GM23338 (cell line): ENCODE measurements around the gene ARL14EP. TPM values are rescaled to one million over a fixed set of nuclear protein-coding genes. Genes with fewer than 3 reads are reported as not detected.

Experiments
- ATAC-seq: fragments of 200-7000 bp; cut with Tn5 transposase; 3 replicates; pipeline ENCODE4 v1.9.1; 2020
- DNase-seq: peaks from one replicate; pipeline ENCODE4 v3.0.0-alpha.2; 2015; ENCODE audit warnings: low spot score
- H2AFZ ChIP-seq: fragments of 200-600 bp; sonication (generic); 2 replicates; pipeline ENCODE4 v1.8.0; 2016; ENCODE audit warnings: antibody characterized with exemption, mild to moderate bottlenecking, moderate library complexity
- H3F3A ChIP-seq: fragments of 200-600 bp; sonication (generic); replicated peaks from 2 replicates; pipeline ENCODE4 v1.8.0; 2017; ENCODE audit warnings: antibody characterized with exemption, mixed run types, low read depth
- H3K27ac ChIP-seq: fragments of 200-600 bp; sonication (generic); 2 replicates; pipeline ENCODE4 v1.6.1; 2016; ENCODE audit warnings: low read depth
- H3K27me3 ChIP-seq: fragments of 200-600 bp; sonication (generic); 2 replicates; pipeline ENCODE4 v1.8.0; 2016; ENCODE audit warnings: mild to moderate bottlenecking, mixed run types, moderate library complexity; ENCODE audit not compliant: insufficient read depth
- H3K36me3 ChIP-seq: fragments of 200-600 bp; sonication (generic); 2 replicates; pipeline ENCODE4 v1.8.0; 2016; ENCODE audit warnings: mild to moderate bottlenecking; ENCODE audit not compliant: insufficient read depth
- H3K4me1 ChIP-seq: fragments of 200-600 bp; sonication (generic); 2 replicates; pipeline ENCODE4 v1.8.0; 2016; ENCODE audit warnings: mild to moderate bottlenecking, moderate library complexity; ENCODE audit not compliant: insufficient read depth
- H3K4me2 ChIP-seq: fragments of 200-600 bp; sonication (generic); 2 replicates; pipeline ENCODE4 v1.7.1; 2017; ENCODE audit warnings: mixed run types
- H3K4me3 ChIP-seq: fragments of 200-600 bp; sonication (generic); 2 replicates; pipeline ENCODE4 v1.6.1; 2016; ENCODE audit warnings: mixed run types
- H3K79me2 ChIP-seq: fragments of 200-600 bp; sonication (generic); replicated peaks from 2 replicates; pipeline ENCODE4 v1.8.0; 2017; ENCODE audit warnings: mild to moderate bottlenecking; ENCODE audit not compliant: insufficient read depth
- H3K9me2 ChIP-seq: fragments of 200-600 bp; sonication (generic); 2 replicates; pipeline ENCODE4 v1.8.0; 2017; ENCODE audit not compliant: insufficient read depth
- H4K20me1 ChIP-seq: fragments of 200-600 bp; sonication (generic); replicated peaks from 2 replicates; pipeline ENCODE4 v1.8.0; 2017; ENCODE audit warnings: mild to moderate bottlenecking; ENCODE audit not compliant: insufficient read depth
- H3K27ac Mint-ChIP-seq: 2 replicates; pipeline ENCODE4 v1.8.0; 2020; ENCODE audit warnings: inconsistent platforms, mild to moderate bottlenecking, moderate library complexity, mixed read lengths
- H3K27me3 Mint-ChIP-seq: 3 replicates; pipeline ENCODE4 v1.8.0; 2022; ENCODE audit warnings: low read depth, mild to moderate bottlenecking, moderate library complexity, mixed read lengths, inconsistent platforms; ENCODE audit not compliant: insufficient read depth, poor library complexity
- H3K36me3 Mint-ChIP-seq: 3 replicates; pipeline ENCODE4 v1.8.0; 2021; ENCODE audit warnings: low read depth, mild to moderate bottlenecking, inconsistent platforms, moderate library complexity, mixed read lengths
- H3K4me1 Mint-ChIP-seq: 3 replicates; pipeline ENCODE4 v1.8.0; 2020; ENCODE audit warnings: mild to moderate bottlenecking, inconsistent platforms, mixed read lengths
- H3K4me3 Mint-ChIP-seq: 3 replicates; pipeline ENCODE4 v1.8.0; 2021; ENCODE audit warnings: moderate library complexity, mild to moderate bottlenecking, inconsistent platforms, mixed read lengths
- H3K9me3 Mint-ChIP-seq: 3 replicates; pipeline ENCODE4 v1.8.0; 2020; ENCODE audit warnings: moderate library complexity, mild to moderate bottlenecking, inconsistent platforms, mixed read lengths
- CREB1 ChIP-seq: fragments of 250-450 bp; sonication (Bioruptor Pico); IDR thresholded peaks from 2 replicates; pipeline ENCODE4 v1.5.0; 2020; ENCODE audit warnings: low read depth, mild to moderate bottlenecking, moderate library complexity
- CTCF ChIP-seq, 2 experiments: fragments of 200-600 bp in 1 of 2; sonication (generic) in 1 of 2; conservative IDR thresholded peaks; 2 replicates each; pipeline versions ENCODE4 v1.5.1 to v1.6.1; 2016 to 2017; ENCODE audit warnings: antibody characterized with exemption in 2 of 2, low read depth in 2 of 2, mild to moderate bottlenecking in 2 of 2, moderate library complexity in 1 of 2
- ETS1 ChIP-seq: IDR thresholded peaks from 2 replicates; pipeline ENCODE4 v1.6.1; 2016; ENCODE audit warnings: antibody characterized with exemption
- EZH2 ChIP-seq: fragments of 200-600 bp; sonication (generic); IDR thresholded peaks from one replicate; pipeline ENCODE4 v1.8.0; 2017; ENCODE audit warnings: antibody characterized with exemption, mild to moderate bottlenecking, low read depth; ENCODE audit not compliant: unreplicated experiment
- EZH2phosphoT487 ChIP-seq: fragments of 200-600 bp; sonication (generic); IDR thresholded peaks from one replicate; pipeline ENCODE4 v1.8.1; 2018; ENCODE audit warnings: antibody characterized with exemption; ENCODE audit not compliant: unreplicated experiment
- JUNB ChIP-seq: IDR thresholded peaks from one replicate; pipeline ENCODE4 v1.6.1; 2016; ENCODE audit warnings: antibody characterized with exemption; ENCODE audit not compliant: unreplicated experiment
- NANOG ChIP-seq: IDR thresholded peaks from 2 replicates; pipeline ENCODE4 v1.6.1; 2016; ENCODE audit warnings: antibody characterized with exemption, borderline replicate concordance
- POLR2AphosphoS5 ChIP-seq: IDR thresholded peaks from 2 replicates; pipeline ENCODE4 v1.6.1; 2016; ENCODE audit warnings: antibody characterized with exemption, low read depth
- REST ChIP-seq: IDR thresholded peaks from one replicate; pipeline ENCODE4 v1.6.1; 2018; ENCODE audit warnings: antibody characterized with exemption; ENCODE audit not compliant: unreplicated experiment
- STAT1 ChIP-seq: IDR thresholded peaks from one replicate; pipeline ENCODE4 v1.6.1; 2016; ENCODE audit warnings: antibody characterized with exemption; ENCODE audit not compliant: unreplicated experiment
- ZNF114 ChIP-seq: fragments of 250-450 bp; sonication (Bioruptor Pico); IDR thresholded peaks from 2 replicates; pipeline ENCODE4 v1.5.0; 2020; ENCODE audit warnings: mild to moderate bottlenecking, moderate library complexity
- ZNF331 ChIP-seq: fragments of 250-450 bp; sonication (Bioruptor Pico); IDR thresholded peaks from 2 replicates; pipeline ENCODE4 v1.5.0; 2020; ENCODE audit warnings: low read depth, mild to moderate bottlenecking, moderate library complexity
- ZNF462 ChIP-seq: fragments of 250-450 bp; sonication (Bioruptor Pico); IDR thresholded peaks from 2 replicates; pipeline ENCODE4 v1.5.0; 2020; ENCODE audit warnings: mild to moderate bottlenecking, moderate library complexity
- polyA plus RNA-seq: library from polyadenylated mRNA; unstranded; fragments of >200 nt; fragmentation: Nextera tagmentation; extraction: Ambion mirVana; gene quantifications from 2 replicates; pipeline ENCODE4 v1.2.1, GENCODE V29; 2016
- total RNA-seq: library from RNA; depleted of rRNA; stranded (reverse); fragments of >200 nt; shearing (Covaris generic); gene quantifications from 2 replicates; pipeline ENCODE4 v1.2.3, GENCODE V29; 2014

The ARL14EP gene
- total and polyA plus RNA-seq, 2 experiments from 2014 or later: 33.4 to 62.0 TPM

GRCh38 chr11:30311189-30311588, 11.7 kb upstream of the ARL14EP start:
- H3K4me2 ChIP-seq: no peak overlapping the region
- H3K36me3 Mint-ChIP-seq: no peaks in the 10 kb centered on the region
- no peak overlapping the region for H2AFZ ChIP-seq
- TF ChIP-seq EZH2 (no peak), ZNF462 (no peak), CREB1 (CRISPR knock-in tag) (no peak), STAT1 (no peak), NANOG (no peak), ZNF331 (CRISPR knock-in tag) (no peak), JUNB (no peak), POLR2AphosphoS5 (no peak), CTCF (conservative IDR thresholded peaks at IDR 0.05; ENCODE audit: low read depth in 2 of 2) (no peak), REST (no peak), EZH2phosphoT487 (no peak), ZNF114 (no peak), ETS1 (no peak)
- no peaks in the 10 kb centered on the region for H3K4me1 Mint-ChIP-seq
- ATAC-seq (no peak), DNase-seq (no peak)
- no peak overlapping the region for H3K4me3 Mint-ChIP-seq
- no peak overlapping the region for H3K27ac Mint-ChIP-seq
- H3K36me3 ChIP-seq: no peaks in the 10 kb centered on the region
- H3K9me3 Mint-ChIP-seq: peaks cover 7% of the 10 kb centered on the region; the same call in 2 of the 3 replicates
- H3K4me3 ChIP-seq: no peak overlapping the region
- H4K20me1 ChIP-seq: no peaks in the 10 kb centered on the region
- no peaks in the 10 kb centered on the region for H3K79me2 ChIP-seq
- H3K9me2 ChIP-seq: no peaks in the 10 kb centered on the region
- no peaks in the 10 kb centered on the region for H3K27me3 ChIP-seq
- no peaks in the 10 kb centered on the region for H3K27me3 Mint-ChIP-seq
- no peak overlapping the region for H3K27ac ChIP-seq
- no peaks in the 10 kb centered on the region for H3K4me1 ChIP-seq
- no peaks in the 10 kb centered on the region for H3F3A ChIP-seq
